GM12801 (cell line): ENCODE results near the gene ECHS1.

Experiments used
- TF ChIP-seq, protein P1 (sequence below): IDR thresholded peaks from one replicate; pipeline ENCODE4 v1.5.1; 2011; ENCODE audit warnings: control low read depth; ENCODE audit not compliant: insufficient read length; ENCODE audit errors: extremely low read depth

Gene ECHS1

GRCh38 chr10:133355991-133356390, 17.2 kb downstream of the ECHS1 start:
- TF ChIP-seq, protein P1, sequence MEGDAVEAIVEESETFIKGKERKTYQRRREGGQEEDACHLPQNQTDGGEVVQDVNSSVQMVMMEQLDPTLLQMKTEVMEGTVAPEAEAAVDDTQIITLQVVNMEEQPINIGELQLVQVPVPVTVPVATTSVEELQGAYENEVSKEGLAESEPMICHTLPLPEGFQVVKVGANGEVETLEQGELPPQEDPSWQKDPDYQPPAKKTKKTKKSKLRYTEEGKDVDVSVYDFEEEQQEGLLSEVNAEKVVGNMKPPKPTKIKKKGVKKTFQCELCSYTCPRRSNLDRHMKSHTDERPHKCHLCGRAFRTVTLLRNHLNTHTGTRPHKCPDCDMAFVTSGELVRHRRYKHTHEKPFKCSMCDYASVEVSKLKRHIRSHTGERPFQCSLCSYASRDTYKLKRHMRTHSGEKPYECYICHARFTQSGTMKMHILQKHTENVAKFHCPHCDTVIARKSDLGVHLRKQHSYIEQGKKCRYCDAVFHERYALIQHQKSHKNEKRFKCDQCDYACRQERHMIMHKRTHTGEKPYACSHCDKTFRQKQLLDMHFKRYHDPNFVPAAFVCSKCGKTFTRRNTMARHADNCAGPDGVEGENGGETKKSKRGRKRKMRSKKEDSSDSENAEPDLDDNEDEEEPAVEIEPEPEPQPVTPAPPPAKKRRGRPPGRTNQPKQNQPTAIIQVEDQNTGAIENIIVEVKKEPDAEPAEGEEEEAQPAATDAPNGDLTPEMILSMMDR, result no peak

DNA sequence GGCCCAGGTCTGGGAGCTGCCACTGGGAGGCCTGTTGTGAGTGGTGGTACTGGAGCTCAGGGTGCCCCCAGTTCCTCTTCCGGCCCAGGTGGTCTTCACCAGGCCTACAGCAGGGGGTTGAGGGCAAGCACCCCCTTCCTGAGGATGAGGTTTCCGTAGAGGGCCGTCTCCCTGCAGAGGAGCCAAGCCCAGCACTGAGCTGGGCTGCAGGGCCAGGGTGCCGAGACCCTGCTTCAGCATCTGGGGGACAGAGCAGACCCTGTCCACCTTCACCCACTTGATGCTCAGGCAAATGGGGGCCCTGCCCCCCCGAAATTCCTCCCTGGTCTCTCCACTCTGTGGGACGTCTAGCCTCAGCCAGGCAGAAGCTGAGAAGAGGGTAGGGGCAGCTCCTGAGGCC, 17.9 kb downstream of the ECHS1 start:
- TF ChIP-seq, protein P1, result no peak

GRCh38 chr10:133354672-133355240, 18.4 kb downstream of the ECHS1 start:
- TF ChIP-seq, protein P1, result no peak

DNA sequence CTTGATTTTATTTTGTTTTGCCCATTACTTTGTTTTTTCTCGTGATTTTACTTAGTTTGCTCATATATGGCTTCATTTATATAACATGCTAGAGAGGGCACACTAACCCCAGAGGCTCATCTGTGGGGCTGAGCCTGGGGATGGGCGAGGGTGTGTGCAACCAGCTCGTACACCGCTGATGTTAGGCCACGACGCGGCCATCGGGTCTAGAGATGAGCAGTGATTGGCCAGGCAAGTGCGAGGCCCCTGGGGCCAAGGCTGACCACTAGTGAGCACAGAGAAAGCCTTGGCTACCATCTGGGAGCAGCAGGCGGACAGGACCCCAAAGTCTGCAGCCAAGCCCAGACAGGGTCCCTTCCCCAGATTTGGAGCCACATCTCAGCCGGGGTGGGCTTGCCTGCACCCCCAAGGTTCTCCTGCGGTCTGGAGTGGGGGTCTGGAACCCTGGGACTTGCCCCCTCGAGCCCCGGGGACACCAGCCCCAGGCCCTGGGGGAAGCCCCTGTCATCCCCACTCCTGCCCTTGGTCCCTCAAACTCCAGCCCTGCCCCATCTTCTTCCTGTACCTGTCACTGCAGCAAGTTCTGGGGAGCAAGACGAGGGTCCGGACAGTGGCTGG, 19.1 kb downstream of the ECHS1 start:
- TF ChIP-seq, protein P1, result no peak

GRCh38 chr10:133353202-133353959, 19.8 kb downstream of the ECHS1 start:
- TF ChIP-seq, protein P1, result no peak

GRCh38 chr10:133351408-133352318, 21.5 kb downstream of the ECHS1 start:
- TF ChIP-seq, protein P1, result no peak

DNA sequence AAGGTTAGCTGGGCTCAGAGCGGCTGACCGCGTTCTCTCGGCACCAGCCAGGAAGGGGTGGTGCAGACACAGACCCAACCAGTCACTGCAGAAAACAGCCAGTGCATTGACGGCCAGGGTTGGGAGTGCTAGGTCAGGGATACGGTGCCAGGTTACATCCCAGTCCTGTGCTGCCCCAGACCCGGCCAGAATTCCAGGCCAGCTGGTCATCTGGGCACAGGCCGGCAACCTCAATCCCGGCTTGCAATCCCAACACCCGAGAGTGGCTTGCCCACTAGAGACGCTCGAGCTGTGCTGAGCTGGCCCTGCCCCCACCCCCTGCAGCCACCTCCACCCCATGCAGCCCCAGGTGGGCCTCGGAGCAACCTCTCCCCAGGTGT, 22.2 kb downstream of the ECHS1 start:
- TF ChIP-seq, protein P1, result no peak
